SW480 (cell line): ENCODE data around the gene ZBTB45.
"Not testable (repeated sequence)": the region's sequence is repeated elsewhere in the genome, so short reads cannot be mapped to it uniquely, and the experiment has no call there.

ENCODE experiments used
- DNase-seq: peaks from one replicate; pipeline ENCODE4 v3.0.0-alpha.2; 2016; ENCODE audit warnings: low spot score

The ZBTB45 gene

DNA sequence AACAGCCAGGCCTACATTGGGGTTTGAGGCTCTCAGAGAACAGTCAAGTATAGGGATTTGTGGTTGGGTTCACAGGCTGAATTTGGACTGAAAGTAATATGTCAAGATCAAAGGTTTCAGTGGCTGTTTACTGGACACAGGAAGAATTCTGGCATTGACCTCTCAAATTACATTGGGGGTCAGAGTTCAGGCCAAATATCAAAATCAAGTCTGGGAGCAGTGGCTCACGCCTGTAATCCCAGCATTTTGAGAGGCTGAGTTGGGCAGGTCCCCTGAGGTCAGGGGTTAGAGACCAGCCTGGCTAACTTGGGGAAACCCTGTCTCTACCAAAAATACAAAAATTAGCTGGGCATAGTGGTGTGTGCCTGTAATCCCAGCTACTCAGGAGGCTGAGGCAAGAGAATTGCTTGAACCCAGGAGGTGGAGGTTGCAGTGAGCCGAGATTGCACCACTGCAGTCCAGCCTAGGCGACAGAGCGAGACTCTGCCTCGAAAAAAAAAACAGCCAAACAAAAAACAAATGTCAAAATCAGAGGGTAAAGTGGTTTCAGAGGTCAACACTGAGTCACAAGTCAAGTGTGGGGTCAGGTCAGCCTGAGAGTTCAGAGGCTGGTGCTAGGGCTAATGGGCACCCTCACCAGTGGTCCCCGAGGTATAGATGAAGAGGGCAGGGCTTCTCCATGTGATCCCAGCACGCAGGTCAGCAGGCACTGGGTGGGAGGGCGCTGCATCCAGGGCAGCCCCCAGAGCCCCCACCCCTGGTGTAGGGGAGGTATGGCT lies 9.3 kb downstream of the ZBTB45 start:
- DNase-seq, result no peak

DNA sequence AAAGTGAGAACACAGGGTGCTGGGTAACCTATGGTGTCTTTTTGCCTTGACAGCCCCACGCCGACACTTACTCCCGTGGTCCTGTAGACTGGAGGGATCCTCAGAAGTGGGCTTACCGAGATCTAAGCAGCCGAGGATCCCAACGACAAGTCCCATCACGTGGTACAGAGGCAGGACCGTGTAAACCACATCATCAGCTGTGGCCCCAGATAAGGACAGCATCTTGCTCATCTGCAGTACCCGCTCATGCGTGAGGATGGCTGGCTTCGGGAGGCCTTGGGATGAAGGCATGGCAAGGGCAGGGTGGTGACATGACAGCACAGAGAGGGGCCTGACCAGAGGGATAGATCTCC lies 9.9 kb downstream of the ZBTB45 start:
- DNase-seq, result no peak

DNA sequence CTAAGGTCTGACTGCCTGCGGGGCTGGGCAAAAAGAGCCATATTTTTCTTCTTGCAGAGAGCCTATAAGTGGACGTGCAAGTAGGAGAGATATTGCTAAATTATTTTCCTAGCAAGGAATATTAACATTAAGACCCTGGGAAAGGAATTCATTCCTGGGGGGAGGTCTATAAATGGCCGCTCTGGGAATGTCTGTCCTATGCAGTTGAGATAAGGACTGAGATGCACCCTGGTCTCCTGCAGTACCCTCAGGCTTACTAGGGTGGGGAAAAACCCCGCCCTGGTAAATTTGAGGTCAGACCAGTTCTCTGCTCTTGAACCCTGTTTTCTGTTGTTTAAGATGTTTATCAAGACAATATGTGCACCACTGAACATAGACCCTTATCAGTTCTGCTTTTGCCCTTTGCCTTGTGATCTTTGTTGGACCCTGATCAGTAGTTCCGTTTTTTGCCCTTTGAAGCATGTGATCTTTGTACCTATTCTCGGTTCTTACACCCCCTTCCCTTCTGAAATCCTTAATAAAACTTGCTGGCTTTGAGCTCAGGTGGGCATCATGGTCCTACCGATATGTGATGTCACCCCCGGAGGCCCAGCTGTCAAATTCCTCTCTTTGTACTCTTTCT lies 11.9 kb downstream of the ZBTB45 start:
- not testable (repeated sequence) for DNase-seq

DNA sequence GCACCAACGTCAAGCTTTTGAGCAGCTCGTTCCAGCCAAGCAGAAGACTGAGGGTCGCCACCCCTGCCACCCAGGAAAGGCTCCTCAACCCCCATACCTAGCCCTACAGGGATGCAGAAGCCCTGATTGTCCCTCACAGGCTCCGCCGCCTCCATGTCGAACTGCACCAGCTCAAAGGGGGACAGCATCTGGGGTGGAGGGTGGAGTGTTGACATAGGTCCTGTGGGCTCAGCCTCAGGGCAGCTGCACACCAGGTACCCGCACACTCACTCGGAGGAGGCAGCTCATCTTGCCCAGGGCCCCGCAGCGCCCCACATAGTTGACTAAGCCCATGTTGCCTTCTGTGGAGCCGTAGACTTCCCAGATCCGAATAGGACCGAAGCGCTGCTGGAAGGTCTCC lies 19.4 kb downstream of the ZBTB45 start:
- no peak for DNase-seq

DNA sequence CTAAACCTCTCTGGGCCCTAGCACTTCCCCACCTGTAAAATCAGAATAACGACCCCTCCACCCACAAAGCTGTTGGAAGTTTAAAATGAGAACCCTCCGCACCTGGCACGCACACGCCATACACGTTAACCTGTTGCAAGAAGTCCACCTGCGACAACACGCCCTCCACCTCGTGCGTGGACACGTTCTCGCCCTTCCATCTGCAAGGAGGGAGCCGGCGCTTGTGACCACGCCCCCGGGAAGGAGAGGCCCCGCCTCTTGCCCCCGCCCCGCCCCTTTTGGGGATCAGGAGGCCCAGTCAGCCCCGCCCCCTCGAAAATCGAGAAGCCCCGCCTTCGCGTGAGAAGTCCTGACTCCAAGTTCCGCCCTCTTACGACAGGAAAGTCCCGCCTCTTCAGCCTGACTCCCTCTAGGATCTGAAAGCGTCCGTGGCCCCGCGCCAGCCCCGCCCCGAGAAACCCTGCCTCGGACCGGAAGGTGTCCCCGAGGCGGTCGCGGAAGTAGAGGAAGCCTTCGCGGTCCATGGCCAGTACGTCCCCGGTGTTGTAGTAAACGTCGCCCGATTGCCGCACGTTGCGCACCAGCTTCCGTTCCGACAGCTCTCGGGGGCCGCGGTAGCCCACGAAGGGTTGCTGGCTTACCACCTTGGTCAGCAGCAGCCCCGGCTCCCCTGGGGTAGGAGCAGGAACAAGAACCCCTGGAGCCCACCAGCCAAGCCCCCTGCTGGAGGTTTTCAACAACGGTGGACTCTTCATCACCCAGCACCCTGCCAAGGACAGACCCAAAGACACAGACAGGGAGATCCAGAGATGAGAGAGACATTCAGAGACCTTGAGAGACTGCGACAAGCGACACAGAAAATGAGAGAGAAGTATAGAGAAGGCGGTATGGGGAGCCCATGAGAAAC lies 20.3 kb downstream of the ZBTB45 start:
- peak; percentile 100 for DNase-seq

DNA sequence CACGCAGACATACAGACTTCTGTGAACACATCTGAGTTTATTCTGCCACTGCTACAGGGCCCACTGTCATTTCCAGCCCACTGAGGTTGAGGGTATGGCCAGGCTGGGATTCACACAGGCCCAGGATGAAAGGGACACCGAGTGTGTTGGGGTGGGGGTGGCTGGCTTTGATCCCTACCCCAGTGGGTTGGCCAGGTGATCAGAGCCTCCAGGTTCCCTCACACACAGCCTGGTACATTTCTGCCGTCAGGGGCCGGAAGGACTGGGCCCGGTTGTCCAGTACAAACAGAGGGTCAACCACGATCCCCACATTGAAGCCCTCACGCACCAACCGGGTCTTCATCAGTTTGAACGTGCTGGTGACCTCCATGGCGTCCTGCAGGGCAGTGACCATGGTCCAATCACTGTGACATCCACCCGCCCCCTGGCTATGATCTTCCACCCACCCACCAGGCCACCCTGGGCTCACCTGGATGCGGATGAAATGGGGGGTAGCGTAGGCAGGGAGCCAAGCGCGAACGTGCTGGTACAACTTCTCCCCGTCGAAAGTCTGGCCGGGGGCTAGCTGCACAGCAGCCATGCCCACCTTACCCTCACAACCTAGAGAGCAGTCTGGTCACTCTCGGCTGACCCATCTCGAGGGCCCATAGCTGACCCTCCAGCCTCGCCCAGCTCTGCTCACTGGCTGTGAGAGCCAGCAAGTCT lies 21.1 kb downstream of the ZBTB45 start:
- DNase-seq, result no peak

DNA sequence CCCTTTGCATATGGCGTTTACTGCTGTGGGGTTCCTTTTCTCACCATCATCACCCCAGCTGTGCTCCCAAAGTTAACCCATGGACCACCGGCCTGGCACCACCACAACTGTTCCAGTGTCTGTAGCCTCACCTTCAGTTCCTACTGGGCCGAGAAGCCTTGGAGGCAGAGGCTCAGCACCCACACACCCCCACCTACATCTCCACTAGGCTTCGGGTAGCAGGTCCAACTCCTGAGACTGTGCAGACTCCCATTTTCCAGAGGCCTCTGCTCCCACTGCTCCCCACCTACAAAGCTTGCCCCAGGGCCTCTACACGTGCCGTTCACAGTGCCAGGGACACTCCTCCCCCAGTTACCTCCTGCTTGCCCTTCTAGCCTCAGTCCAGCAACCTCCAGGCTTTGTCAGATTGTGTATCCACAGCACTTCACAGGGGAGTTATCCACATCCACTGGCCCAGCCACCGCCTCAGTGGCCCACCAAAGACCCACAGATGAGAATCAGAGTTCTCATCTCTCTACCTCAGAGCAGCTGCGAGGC lies 21.9 kb downstream of the ZBTB45 start:
- no peak for DNase-seq

DNA sequence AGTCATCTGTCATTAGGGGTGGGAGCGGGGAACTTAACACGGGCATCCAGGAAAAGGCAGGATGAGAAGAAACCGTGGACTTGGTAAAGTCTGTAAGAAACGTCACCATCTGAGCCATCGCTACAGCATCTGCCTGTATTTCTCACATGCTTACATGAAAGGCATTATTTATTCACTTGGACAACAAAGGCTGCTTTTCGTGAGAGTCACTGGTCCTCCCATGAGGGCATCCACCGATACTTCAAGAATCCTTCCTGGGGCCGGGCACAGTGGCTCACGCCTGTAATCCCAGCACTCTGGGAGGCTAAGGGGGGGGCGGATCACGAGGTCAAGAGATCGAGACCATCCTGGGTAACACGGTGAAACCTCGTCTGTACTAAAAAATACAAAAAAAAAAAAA lies 27.3 kb downstream of the ZBTB45 start:
- DNase-seq, result no peak

DNA sequence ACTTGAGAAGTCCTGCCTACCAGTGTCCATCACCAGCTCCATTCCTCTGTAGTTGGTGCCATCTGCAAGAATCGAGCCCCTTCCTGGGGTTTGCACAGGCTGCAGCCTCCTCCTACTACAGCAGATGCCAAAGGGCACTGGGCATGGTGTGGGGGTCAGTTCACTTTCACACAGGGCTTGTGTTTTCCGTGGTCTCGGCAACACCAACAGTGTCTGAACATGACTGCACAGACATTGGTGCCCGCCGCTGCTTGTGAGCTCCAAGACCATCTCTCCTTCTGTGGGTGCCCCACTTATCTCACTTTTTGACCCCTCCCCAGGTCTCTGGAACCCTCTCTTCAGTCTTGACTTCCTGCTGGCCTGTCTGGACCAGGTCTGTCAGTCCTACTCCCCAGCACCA lies 28.2 kb downstream of the ZBTB45 start:
- no peak for DNase-seq

DNA sequence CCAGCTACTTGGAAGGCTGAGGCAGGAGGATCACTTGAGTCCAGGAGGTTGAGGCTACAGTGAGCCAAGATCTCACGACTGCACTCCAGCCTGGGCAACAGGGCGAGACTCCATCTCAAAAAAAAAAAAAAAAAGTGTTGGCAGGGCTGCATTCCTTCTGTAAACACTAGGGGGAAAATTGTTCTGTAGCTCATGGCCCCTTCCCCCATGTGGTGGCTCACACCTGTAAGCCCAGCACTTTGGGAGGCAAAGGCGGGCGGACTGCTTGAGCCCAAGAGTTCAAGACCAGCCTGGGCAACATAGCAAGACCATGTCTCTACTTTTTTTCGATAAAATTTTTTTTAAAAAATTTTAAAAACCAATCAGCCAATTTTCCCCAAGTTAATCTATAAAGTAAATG lies 35.3 kb downstream of the ZBTB45 start:
- DNase-seq, result not testable (repeated sequence)

DNA sequence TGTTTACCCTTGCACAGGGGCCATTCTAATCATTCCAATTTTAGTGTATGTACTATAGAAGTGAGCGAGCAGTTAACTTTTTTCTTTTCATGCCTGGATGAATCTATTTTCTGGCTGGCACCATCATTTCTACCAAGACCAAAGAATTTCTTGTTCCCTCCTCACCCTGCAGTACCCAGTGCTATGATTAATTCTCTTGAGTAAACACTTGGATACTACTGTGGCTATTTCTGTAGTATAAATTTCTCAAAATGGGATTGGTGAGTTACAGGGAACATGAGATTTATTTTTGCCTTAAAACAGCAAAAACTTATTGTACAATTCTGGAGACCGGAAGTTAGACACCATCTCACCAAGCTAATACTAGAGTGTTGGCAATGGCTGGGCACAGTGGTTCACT lies 35.8 kb downstream of the ZBTB45 start:
- DNase-seq, result no peak

DNA sequence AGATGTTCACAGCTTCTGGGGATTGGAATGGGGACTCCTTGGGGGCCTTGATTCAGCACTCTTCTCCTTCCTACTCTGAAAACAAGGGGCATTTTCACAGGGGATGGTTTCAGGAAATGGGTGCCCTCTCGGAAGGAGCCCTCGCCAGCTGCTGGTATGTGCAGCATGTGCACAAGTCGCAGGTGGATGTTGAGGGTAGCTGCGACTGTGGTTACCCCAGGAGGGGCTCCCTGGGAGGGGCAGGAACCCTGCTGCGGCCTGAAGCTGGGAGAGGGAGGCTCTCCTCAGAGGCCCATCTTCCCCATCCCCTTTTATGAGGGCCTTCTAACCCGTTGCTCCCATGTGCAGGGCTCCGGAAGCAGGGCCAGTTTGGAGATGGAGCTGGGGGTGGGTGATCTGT lies 37.2 kb downstream of the ZBTB45 start:
- DNase-seq, result no peak

DNA sequence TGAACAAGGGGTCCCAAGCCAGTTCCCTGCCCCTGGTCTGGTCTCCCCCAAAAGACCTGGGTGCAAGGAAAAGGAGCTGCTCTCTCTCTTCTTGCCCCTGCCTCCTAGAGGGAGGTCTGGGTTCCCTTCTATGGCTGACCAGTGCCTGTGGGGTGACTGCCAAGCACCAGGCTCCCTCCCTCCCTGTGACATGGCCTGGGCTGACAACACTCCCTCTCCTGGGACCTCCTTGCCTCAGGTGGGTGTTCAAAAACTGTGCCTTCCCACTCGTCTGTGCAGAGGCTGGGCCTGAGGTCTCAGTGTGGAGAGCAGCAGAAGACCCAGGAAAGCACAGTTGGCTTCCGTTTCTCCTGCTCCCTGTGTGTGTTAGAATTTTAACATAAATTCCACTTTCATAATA lies 38.8 kb downstream of the ZBTB45 start:
- DNase-seq, result no peak

DNA sequence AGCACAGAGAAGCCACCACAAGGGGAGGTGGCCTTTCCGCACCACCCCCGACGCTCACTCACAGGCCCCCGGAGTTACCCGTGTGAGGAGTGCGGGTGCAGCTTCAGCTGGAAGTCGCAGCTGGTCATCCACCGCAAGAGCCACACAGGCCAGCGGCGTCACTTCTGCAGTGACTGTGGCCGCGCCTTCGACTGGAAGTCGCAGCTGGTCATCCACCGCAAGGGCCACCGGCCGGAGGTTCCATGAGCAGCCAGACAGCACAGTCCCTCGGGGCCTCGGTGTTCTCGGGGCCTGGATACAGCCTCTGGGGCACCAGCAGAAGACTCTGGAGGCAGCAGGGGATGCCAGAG lies 39.2 kb downstream of the ZBTB45 start:
- no peak for DNase-seq

DNA sequence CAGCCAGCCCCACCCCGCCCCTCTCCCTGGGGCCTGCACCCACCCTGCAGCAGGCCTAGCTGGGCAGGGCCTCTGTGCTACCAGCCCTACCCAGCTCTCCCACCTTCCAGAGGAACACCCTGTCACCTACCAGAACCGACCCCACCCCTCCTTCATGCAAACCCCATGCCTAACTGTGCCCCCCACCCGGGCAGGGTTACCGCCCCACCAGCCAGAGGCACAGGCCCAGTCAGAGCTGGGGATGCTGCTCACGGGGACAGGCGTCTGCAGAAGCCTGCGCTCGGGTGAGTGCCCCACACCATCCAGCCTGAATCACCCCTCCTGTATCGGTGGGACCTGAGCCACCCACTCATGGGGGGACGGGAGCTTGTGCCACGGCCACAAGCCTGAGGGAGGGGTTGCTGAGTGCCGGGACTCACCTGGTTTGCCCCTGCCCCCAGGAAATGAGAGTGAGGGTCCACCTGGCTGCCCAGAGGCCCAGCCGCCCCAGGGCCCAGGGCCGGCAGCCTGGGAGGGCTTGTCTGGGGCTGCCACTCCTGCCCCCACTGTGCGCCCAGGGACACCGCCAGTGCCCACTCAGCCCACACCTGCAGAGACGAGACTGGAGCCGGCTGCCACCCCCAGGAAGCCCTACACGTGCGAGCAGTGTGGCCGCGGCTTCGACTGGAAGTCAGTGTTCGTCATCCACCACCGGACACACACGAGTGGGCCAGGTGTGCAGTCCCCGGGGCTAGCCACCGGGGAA lies 39.7 kb downstream of the ZBTB45 start:
- DNase-seq, result no peak

DNA sequence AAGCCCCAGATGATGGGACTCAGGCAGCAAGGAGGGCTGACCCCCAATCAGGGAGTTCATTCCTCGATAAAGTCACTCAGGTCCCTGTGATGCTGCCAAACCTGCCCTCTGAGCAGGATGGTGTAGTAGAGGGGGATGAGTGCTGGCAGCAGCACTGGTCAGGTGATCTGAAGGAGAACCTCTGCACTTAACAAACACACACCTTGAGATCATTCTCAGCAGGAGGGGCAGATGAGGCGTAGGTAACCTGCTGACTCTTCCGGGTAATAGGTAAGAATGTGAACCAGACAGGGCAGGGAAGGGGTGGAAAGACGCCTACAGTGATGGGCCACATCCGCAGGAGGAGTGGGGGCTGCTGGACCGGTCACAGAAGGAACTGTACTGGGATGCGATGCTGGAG lies 40.3 kb downstream of the ZBTB45 start:
- no peak for DNase-seq

DNA sequence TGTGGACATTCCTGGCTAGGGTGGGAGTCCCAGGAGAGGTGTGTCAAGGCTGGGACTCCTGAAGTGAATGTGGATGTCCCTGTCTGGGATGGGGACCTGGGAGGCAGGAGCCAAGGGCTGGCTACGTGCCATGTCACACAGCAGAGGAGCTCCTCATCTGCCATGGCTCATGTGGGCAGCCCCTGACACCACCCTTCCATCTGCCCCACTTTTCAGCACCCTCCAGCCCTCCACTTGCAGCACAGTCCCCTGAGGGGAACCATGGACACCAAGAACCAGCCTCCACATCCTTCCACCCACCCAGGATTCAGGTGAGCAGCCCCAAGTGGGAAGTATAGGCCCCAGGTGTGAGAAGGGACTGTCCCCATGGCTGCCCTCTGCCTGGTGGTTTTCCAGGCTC lies 41.7 kb downstream of the ZBTB45 start:
- no peak for DNase-seq

DNA sequence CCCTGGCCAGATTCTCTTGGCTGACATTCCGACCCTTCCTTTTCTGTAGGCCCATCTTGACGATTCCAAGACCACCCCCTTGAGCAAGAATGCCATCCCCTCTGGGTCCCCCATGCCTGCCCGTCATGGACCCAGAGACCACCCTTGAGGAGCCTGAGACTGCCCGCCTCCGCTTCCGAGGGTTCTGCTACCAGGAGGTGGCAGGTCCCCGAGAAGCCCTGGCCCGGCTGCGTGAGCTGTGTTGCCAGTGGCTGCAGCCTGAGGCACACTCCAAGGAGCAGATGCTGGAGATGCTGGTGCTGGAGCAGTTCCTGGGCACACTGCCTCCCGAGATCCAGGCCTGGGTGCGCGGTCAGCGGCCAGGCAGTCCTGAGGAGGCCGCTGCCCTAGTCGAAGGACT lies 42.5 kb downstream of the ZBTB45 start:
- no peak for DNase-seq

DNA sequence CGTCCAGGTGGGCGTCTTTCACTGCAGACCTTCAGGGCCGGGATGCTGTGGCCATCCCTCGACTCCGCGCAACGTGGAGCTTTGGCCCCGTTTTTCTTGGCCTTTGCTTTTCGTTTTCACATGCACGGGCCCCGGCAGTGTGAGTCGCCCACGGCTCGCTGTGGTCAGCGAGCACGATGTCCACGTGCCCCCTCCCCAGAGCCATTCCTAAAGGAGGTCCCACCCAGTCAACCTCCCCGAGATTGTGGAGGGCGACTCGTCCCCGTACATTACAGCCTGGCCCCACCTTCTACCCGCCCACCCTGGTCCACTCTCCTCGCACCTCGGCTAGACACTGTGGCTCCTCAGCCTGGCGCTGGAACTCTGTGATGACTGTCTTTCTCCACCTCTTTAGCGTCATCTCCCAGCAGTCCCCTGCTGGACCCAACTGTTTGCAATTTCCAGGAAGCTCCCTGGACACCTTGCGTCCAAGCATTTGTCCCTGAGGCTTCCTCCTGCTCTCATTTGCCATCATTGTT lies 43.1 kb downstream of the ZBTB45 start:
- peak; percentile 30 for DNase-seq

DNA sequence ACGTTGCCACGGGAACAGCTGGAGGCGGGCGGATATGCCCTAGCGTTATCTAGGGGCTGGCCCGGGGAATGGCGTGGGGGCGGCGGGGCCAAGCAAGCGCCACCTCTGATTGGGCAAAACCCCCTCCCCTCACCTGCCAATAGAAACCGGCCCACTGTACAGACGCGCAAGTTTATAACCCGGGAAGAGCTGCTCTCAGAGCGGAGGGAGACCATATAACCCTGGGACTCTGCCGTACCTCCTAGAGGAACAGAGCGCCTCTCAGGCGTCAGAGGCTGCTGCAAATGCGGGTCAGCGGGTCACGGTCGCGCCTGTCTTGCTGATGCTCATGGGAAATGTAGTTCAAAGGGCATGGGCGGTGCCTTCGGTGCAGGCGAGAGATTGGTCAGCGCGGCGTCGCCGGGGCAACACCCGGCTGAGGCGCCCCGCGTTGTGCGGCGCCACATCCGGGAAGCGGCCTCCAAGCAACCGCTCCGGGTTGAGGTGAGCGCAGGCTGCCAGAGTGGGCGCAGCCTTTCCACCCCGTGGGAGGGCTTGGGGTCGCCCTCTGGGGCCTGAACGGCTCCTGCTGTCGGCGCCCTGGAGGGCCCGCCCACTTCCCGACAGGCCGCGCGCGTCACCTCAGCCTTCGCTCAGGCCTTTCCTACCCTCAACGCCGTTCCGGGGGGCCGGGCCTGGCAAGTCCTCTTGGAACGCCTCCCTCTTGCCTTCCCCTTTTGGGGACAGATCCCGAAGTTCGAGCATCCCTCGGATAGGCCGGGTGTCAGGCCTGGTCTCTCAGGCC lies 43.7 kb downstream of the ZBTB45 start, which contains the start of gene ZNF446:
Gene ZNF446 (plus strand): TSS at position 639 of the 784 bp plus-strand sequence. CDS start 867 bp downstream, outside the sequence.
- peak; percentile 99 for DNase-seq
